ENCODE measurements around the gene SF3B2. TPM values are rescaled to one million over a fixed set of nuclear protein-coding genes. Genes with fewer than 3 reads are reported as not detected.

Gene SF3B2
- total RNA-seq, 1 experiment from 2014 or later, result 237 TPM

- Histone ChIP-seq H2AK5ac (ENCODE audit: insufficient read length, low read length) (no peak overlapping the region), H3K27ac (ENCODE audit: insufficient read length, low read depth, low read length) (no peak overlapping the region), H3K56ac (ENCODE audit: insufficient read length, low read depth, low read length) (no peak overlapping the region), H3K4me1 (ENCODE audit: insufficient read depth, low read length) (no peaks in the 10 kb centered on the region), H4K8ac (replicated peaks; ENCODE audit: insufficient read length, low read depth, low read length) (no peak overlapping the region), H3K18ac (ENCODE audit: insufficient read length, low read depth, low read length) (no peak overlapping the region), H4K5ac (ENCODE audit: insufficient read length, low read depth, low read length) (no peak overlapping the region), H3K4me2 (ENCODE audit: insufficient read depth, insufficient read length, low read length) (no peak overlapping the region), H3K23ac (ENCODE audit: insufficient read length, low read depth, low read length) (no peak overlapping the region), H2BK20ac (ENCODE audit: low read depth, low read length, poor library complexity, severe bottlenecking) (no peak overlapping the region), H3T11ph (ENCODE audit: low read length) (no peak overlapping the region), H2BK120ac (ENCODE audit: low read depth, low read length, poor library complexity, severe bottlenecking) (no peak overlapping the region), H3K27me3 (ENCODE audit: insufficient read depth, low read length) (no peaks in the 10 kb centered on the region), H2BK5ac (ENCODE audit: insufficient read length, low read length) (no peak overlapping the region), H3K9ac (ENCODE audit: extremely low read depth, insufficient read length, low read length) (no peak overlapping the region), H4K91ac (ENCODE audit: insufficient read length, low read depth, low read length) (no peak overlapping the region), H3K23me2 (ENCODE audit: insufficient read length, low read depth, low read length, poor library complexity, severe bottlenecking) (no peaks in the 10 kb centered on the region), H4K20me1 (ENCODE audit: control insufficient read depth, insufficient read depth, insufficient read length) (no peaks in the 10 kb centered on the region), H2BK15ac (ENCODE audit: low read depth, low read length) (no peak overlapping the region), H3K4ac (ENCODE audit: low read depth, low read length) (no peak overlapping the region), H3K79me1 (ENCODE audit: insufficient read depth, low read depth, low read length, poor library complexity, severe bottlenecking) (no peaks in the 10 kb centered on the region), H2BK12ac (ENCODE audit: insufficient read length, low read depth, low read length) (no peak overlapping the region), H2AFZ (ENCODE audit: low read length) (no peak overlapping the region), H3K79me2 (ENCODE audit: insufficient read depth, low read length) (no peaks in the 10 kb centered on the region), H3K14ac (ENCODE audit: insufficient read depth, low read length) (no peak overlapping the region), H3K9me3 (ENCODE audit: control insufficient read depth, low read depth, low read length) (no peaks in the 10 kb centered on the region)
- DNase-seq, result no peak
- Mint-ChIP-seq H3K27me3 (ENCODE audit: low read depth) (no peaks in the 10 kb centered on the region), H3K9me3 (no peaks in the 10 kb centered on the region), H3K36me3 (ENCODE audit: insufficient read depth in 1 of 3, low read depth in 3 of 3) (no peaks in the 10 kb centered on the region), H3K4me1 (no peaks in the 10 kb centered on the region; a peak in 1 of 4 replicates), H3K27ac (peak overlapping the region in 1 of 3 experiments; percentile 1; a peak in 1 of 7 replicates), H3K4me3 (no peak overlapping the region)
- WGBS (ENCODE audit: extremely low coverage, insufficient read length, low lambda C conversion rate), result no CpG with 5 or more reads among the region's 3 CpGs
- TF ChIP-seq, protein P1, sequence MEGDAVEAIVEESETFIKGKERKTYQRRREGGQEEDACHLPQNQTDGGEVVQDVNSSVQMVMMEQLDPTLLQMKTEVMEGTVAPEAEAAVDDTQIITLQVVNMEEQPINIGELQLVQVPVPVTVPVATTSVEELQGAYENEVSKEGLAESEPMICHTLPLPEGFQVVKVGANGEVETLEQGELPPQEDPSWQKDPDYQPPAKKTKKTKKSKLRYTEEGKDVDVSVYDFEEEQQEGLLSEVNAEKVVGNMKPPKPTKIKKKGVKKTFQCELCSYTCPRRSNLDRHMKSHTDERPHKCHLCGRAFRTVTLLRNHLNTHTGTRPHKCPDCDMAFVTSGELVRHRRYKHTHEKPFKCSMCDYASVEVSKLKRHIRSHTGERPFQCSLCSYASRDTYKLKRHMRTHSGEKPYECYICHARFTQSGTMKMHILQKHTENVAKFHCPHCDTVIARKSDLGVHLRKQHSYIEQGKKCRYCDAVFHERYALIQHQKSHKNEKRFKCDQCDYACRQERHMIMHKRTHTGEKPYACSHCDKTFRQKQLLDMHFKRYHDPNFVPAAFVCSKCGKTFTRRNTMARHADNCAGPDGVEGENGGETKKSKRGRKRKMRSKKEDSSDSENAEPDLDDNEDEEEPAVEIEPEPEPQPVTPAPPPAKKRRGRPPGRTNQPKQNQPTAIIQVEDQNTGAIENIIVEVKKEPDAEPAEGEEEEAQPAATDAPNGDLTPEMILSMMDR (conservative IDR thresholded peaks at IDR 0.05), result no peak
These were observed 31.6 kb downstream of the SF3B2 start for GRCh38 chr11:66083767-66084166.
